Loucy (cell line): ENCODE data around the gene SDK1.

ENCODE experiments used
- H2AFZ ChIP-seq: fragments of 200-600 bp; sonication (generic); 2 replicates; pipeline ENCODE4 v1.6.0; 2016; ENCODE audit warnings: antibody characterized with exemption, mild to moderate bottlenecking, low read length, moderate library complexity
- H3F3A ChIP-seq: fragments of 200-600 bp; 2 replicates; pipeline ENCODE4 v1.6.0; 2016; ENCODE audit warnings: antibody characterized with exemption, low read depth, mild to moderate bottlenecking
- H3K27me3 ChIP-seq: fragments of 200-600 bp; sonication (generic); 2 replicates; pipeline ENCODE4 v1.6.1; 2014; ENCODE audit warnings: low read length, mild to moderate bottlenecking; ENCODE audit not compliant: insufficient read depth, poor library complexity, severe bottlenecking
- H3K36me3 ChIP-seq: fragments of 200-600 bp; sonication (generic); 2 replicates; pipeline ENCODE4 v1.6.1; 2016; ENCODE audit warnings: low read length; ENCODE audit not compliant: insufficient read depth
- H3K4me1 ChIP-seq: fragments of 200-600 bp; sonication (generic); 2 replicates; pipeline ENCODE4 v1.5.1; 2014; ENCODE audit warnings: low read length, mild to moderate bottlenecking; ENCODE audit not compliant: insufficient read depth, poor library complexity, severe bottlenecking
- H3K4me2 ChIP-seq: fragments of 200-600 bp; sonication (generic); 2 replicates; pipeline ENCODE4 v1.6.0; 2014; ENCODE audit warnings: antibody characterized with exemption, low read length, low read depth, mild to moderate bottlenecking; ENCODE audit not compliant: poor library complexity, severe bottlenecking
- H3K4me3 ChIP-seq: fragments of 200-600 bp; sonication (generic); 2 replicates; pipeline ENCODE4 v1.5.1; 2014; ENCODE audit warnings: low read length, mild to moderate bottlenecking, mixed read lengths; ENCODE audit not compliant: poor library complexity, severe bottlenecking
- H3K79me2 ChIP-seq: fragments of 200-600 bp; sonication (generic); 2 replicates; pipeline ENCODE4 v1.6.1; 2014; ENCODE audit warnings: low read length; ENCODE audit not compliant: insufficient read depth
- H3K9ac ChIP-seq: fragments of 200-600 bp; sonication (generic); 2 replicates; pipeline ENCODE4 v1.6.0; 2014; ENCODE audit warnings: mild to moderate bottlenecking, low read depth, low read length, moderate library complexity; ENCODE audit not compliant: poor library complexity, severe bottlenecking
- H3K9me2 ChIP-seq: fragments of 200-600 bp; sonication (generic); replicated peaks from 2 replicates; pipeline ENCODE4 v1.6.1; 2016; ENCODE audit warnings: low read depth, low read length, mixed read lengths
- H3K9me3 ChIP-seq: fragments of 200-600 bp; sonication (generic); 2 replicates; pipeline ENCODE4 v1.6.1; 2014; ENCODE audit warnings: mild to moderate bottlenecking, antibody characterized with exemption, low read length, low read depth; ENCODE audit not compliant: insufficient read depth
- H4K20me1 ChIP-seq: fragments of 200-600 bp; sonication (generic); 2 replicates; pipeline ENCODE4 v1.6.0; 2014; ENCODE audit warnings: antibody characterized with exemption, low read length, mild to moderate bottlenecking; ENCODE audit not compliant: insufficient read depth, poor library complexity, severe bottlenecking
- CTCF ChIP-seq: fragments of 200-600 bp; sonication (generic); conservative IDR thresholded peaks from 2 replicates; pipeline ENCODE4 v1.5.1; 2014; ENCODE audit warnings: mild to moderate bottlenecking, antibody characterized with exemption, low read length
- EZH2phosphoT487 ChIP-seq: fragments of 200-600 bp; IDR thresholded peaks from 2 replicates; pipeline ENCODE4 v1.6.1; 2018; ENCODE audit warnings: antibody characterized with exemption, mild to moderate bottlenecking, moderate library complexity, borderline replicate concordance

SDK1 gene

DNA sequence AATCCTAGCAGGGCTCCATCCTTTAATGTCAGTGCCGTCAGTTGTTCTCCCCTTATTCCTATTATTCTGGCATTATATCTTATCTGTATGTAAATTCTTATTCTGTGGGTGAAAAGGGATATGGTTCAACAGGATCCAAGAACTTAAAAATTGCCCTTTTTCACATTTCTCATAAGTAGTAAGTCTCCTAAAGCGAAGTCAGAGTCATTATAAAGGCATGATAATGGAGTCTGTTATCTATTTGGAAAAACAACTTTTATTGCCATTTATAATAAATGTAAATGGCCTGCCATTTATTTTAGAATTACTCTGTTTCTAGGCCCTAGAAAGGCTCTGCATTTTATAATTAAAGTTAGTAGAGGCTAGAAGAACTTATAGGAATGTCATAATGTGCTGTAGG lies 31.3 kb downstream of the SDK1 start:
- Histone ChIP-seq H2AFZ (no peak overlapping the region), H3K9ac (no peak overlapping the region), H3K4me1 (no peaks in the 10 kb centered on the region), H3K4me3 (no peak overlapping the region), H3K79me2 (no peaks in the 10 kb centered on the region), H3K27me3 (no peaks in the 10 kb centered on the region), H3F3A (no peaks in the 10 kb centered on the region), H3K9me2 (no peaks in the 10 kb centered on the region), H3K9me3 (no peaks in the 10 kb centered on the region), H4K20me1 (no peaks in the 10 kb centered on the region), H3K36me3 (no peaks in the 10 kb centered on the region), H3K4me2 (no peak overlapping the region)
- no peak for TF ChIP-seq CTCF
- TF ChIP-seq EZH2phosphoT487 = no peak

- Histone ChIP-seq H4K20me1 (no peaks in the 10 kb centered on the region), H3K4me1 (no peaks in the 10 kb centered on the region), H3K9me2 (no peaks in the 10 kb centered on the region), H3K27me3 (no peaks in the 10 kb centered on the region), H3K79me2 (no peaks in the 10 kb centered on the region), H3K9me3 (no peaks in the 10 kb centered on the region), H3K4me3 (no peak overlapping the region), H3K36me3 (no peaks in the 10 kb centered on the region), H3F3A (no peaks in the 10 kb centered on the region), H2AFZ (no peak overlapping the region), H3K9ac (no peak overlapping the region), H3K4me2 (no peak overlapping the region)
- TF ChIP-seq EZH2phosphoT487 = no peak
- TF ChIP-seq CTCF = no peak
Observed at GRCh38 chr7:3333861-3334260, 32.8 kb downstream of the SDK1 start.

DNA sequence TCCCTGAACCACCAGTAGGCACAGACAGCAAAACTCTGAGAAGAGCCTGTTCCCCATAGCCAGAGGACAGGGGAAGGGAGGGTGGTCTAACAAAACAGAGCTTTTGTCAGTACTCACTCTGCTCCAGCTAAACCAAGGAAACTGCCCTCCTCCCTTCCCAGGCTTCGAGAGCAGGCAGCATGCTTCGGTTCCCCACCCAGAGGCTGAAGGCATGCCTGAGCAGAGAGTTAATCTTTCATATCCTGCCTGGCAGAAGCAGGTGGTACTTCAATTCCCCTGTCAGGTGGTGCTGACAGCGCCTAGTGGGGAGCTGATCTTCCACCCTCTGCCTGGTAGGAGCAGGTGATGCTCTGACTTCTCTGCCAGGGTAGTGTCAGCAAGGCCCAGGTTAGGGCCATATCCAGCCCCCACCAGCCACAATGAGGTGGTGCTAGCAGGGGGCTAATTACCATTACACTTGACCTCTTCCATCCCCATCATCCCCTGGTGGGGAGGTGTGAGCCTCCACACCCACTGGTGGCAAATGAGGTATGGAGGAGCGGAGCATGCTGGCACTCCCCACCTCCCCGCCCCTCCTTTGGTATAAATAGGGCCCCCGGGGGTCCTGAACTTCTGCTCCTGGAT lies 35.1 kb downstream of the SDK1 start:
- Histone ChIP-seq H3K36me3 (no peaks in the 10 kb centered on the region), H3K4me2 (no peak overlapping the region), H3K27me3 (no peaks in the 10 kb centered on the region), H3K9me3 (no peaks in the 10 kb centered on the region), H3K9ac (no peak overlapping the region), H3K9me2 (no peaks in the 10 kb centered on the region), H3K4me1 (no peaks in the 10 kb centered on the region), H4K20me1 (no peaks in the 10 kb centered on the region), H3K79me2 (no peaks in the 10 kb centered on the region), H3F3A (no peaks in the 10 kb centered on the region), H2AFZ (no peak overlapping the region), H3K4me3 (no peak overlapping the region)
- TF ChIP-seq EZH2phosphoT487 (no peak), CTCF (no peak)
